Inflammatory macrophage treated with lipopolysaccharide for 4 hours (primary cell): ENCODE data around the gene EGFR.
"Not testable (repeated sequence)": the region's sequence is repeated elsewhere in the genome, so short reads cannot be mapped to it uniquely, and the experiment has no call there.

Source experiments
- DNase-seq: peaks from one replicate; pipeline ENCODE4 v3.0.0-alpha.2; 2020

Gene EGFR

DNA sequence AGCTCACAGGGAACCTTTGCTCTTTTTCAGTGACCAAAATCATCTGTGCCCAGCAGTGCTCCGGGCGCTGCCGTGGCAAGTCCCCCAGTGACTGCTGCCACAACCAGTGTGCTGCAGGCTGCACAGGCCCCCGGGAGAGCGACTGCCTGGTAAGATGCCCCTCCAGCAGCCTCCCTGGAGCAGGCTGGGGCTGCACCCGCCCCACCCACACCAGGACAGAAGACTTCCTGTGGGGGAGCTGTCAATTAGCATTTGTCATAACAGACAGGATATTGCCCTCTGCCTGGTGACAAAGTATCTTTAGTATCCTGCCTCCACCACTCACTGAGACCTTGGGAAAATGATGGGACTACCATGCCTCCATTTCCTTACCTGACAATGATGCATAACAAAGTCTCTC is 133.7 kb downstream of the EGFR start:
- no peak for DNase-seq

DNA sequence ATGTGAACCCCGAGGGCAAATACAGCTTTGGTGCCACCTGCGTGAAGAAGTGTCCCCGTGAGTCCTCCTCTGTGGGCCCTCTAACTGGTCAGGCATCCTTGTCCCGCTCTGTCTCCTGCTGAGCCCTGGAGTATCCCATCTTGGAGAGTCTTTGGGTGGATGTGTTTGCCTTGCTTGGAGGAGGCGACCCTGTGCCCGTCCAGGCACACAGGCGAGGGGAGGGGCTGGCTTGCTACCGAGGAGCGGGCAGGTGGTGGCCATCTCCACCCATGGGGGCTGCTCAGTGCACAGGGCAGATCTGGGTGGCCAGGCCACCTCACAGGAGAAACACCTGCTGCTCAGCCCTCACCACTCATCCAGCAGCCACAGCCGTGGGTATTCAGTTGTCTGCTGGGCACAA is 135.3 kb downstream of the EGFR start:
- no peak for DNase-seq

DNA sequence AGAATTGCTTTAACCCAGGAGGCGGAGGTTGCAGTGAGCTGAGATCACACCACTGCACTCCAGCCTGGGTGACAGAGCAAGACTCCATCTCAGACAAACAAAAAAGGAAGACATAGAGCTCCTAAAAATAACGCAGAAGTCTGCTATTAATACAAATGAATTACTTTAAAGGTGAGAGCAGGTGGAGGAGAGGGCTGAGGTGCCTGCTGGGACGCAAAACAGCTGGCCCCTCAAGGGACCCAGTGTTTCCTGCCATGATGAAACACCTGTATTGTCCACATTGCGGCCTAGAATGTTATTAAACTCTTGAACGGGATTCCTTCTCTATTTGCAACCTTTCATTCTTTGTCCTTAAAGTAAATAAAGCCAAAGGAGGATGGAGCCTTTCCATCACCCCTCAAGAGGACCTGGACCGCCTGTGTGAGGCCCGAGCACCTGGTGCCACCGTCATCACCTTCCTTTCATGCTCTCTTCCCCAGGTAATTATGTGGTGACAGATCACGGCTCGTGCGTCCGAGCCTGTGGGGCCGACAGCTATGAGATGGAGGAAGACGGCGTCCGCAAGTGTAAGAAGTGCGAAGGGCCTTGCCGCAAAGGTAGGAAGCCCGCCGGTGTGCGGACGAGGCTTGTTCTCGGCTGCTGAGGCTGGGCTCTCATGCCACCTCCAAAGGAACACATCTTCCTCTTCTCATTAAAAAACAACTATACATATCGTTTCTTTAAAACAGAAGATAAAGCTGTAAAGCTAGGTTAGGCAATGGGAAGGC is 136.7 kb downstream of the EGFR start:
- no peak for DNase-seq

DNA sequence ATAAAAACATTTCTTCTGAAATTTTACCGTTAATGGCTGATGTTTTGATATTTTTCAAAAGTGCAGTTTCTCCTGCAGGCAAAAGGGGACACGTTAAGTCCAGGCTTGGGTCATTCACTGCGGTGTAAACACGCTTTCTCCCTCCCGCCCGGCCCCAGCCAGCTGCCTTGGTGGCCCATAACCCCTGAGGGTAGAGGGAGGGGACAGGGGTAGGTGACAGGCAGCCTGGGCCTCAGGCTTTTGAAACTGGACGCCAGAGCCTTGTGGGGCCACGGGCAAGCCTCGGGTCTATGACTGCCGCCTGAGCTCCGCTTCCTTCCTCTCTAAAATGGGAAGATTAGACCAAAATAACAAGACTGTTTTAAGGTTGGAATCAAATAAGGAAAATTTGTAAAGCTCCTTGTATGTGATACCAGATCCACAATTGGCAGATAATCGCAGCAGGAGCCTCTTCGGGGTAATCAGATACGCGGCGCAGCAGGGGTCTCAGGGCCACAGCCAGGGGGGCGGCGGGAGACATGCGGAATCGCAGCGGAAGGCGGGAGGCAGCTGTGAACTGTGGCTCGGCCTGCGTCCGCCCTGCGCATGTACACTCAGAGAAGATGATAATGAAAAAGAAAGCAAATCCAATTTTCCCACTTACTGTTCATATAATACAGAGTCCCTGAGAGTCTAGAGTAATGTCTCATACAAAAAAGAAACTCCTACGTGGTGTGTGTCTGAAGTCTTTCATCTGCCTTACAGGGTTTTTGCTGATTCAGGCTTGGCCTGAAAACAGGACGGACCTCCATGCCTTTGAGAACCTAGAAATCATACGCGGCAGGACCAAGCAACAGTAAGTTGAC is 138.3 kb downstream of the EGFR start:
- no peak for DNase-seq

DNA sequence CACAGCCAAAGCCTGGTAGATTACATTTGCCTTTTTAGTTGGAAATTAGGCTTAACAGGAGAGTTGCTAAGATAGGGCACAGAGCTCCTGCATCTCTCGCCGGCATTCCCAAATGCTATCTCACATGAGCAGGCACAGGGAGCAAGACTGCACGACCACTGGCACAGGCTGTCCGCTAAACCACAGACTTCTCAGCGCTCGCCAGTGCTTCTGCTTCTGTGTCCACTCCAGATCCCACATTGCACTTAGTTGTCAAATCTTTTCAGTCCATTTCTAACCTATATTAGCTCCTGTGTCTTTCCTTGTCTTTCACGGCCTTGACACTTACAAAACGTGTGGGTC is 138.9 kb downstream of the EGFR start:
- no peak for DNase-seq

DNA sequence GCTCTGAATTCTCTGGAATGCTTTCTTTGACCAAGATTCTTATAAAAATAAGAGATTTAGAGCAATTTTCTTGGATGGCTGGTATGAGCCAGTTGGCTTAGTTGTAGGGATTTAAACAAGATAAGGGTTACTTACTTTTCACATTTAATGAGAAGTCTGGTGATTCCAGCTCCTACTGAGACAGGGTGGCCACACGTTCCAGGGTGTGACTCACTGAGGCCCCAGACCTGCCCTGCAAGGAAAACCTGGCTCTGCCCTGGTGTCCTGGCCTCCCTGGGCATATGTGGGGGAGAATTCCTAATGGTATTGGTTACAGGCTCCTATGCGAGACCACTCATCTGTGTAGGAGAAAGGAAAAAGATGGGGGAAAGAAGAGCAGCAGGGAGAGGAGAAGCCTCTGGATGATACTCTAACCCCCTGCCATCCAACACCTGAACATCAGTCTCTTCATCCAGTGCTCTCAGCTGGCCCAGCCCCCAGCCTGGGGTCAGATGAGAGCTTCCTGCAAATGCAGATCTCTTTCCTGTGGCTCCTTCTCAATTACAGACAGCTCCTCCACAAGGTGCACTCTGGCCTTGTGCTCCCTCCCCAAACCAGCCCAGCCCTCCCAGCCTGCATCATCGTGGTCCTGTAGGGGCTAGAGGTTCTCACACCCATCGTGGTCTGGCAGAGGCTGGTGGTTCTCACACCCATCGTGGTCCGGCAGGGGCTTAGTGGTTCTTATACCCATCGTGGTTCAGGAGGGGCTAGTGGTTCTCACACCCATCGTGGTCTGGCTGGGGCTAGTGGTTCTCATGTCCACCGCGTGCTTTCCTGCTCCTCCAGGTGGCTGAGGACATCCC is 139.9 kb downstream of the EGFR start:
- DNase-seq: no peak

DNA sequence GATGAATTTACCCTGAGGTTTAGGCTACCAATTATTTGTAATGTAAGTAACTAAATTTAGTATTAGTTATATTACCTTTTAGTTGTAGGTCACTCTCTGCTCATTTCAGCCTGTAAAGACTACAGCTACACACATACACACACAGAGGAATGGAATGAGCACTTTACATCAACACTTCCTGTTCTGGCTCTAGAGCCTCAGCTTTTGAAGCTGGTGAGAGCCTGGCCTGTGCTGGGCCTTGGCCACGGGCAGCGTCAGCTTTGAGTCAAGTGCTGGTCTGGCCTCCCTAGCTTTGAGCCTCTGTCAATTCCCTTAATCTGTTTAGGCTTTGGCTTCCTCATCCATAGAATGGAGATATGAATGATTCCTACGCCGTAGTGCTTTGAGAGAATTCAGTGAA is 141.7 kb downstream of the EGFR start:
- no peak for DNase-seq

DNA sequence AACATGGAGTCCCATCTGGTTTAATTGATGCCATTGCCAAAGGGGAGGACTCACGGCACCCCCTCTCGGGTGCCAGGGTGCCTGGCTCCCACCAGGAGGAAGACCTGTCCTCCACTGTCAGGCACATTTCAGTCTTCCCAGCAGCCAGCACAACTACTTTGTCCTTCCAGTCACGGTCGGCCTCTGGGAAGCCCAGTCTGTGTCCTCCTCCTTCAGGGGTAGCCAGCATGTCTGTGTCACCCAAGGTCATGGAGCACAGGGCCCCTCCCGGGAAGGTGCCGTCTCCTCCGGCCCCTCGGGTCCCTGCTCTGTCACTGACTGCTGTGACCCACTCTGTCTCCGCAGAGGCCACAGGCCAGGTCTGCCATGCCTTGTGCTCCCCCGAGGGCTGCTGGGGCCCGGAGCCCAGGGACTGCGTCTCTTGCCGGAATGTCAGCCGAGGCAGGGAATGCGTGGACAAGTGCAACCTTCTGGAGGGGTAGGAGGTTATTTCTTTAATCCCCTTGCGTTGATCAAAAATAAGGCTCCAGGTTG is 142.4 kb downstream of the EGFR start:
- DNase-seq: no peak

DNA sequence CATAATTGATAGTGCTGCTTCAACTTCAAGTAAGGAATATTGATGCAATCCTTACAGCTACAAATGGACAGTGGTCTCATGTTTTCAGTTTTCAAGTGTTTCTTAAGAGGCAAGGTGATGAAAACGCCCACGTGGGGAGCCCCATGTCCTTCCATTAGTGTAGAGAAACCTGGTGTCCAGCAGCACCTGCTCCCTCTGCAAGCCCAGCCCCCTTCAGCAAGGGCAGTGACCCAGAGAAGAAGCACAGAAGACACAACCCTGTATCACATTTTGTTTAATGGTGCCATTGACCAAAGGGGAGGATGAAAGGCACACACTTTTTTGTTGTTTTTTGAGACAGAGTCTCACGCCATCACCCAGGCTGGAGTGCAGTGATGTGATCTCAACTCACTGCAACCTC is 143.7 kb downstream of the EGFR start:
- DNase-seq: no peak

DNA sequence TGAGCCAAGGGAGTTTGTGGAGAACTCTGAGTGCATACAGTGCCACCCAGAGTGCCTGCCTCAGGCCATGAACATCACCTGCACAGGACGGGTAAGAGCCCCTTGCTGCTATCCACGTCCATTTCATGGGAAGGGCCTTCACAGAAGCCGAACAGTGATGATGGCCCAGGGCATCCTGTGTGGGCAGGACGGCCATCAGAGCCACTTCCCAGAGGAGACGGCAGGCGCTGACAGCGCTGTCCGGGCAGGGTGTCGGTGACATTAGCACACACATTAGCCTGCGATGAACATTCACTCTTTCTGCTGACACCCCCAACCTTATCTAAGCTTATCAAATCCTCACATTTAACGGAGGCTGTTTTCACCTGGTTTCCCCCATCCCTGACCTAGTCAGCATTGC is 144.9 kb downstream of the EGFR start:
- DNase-seq: no peak

DNA sequence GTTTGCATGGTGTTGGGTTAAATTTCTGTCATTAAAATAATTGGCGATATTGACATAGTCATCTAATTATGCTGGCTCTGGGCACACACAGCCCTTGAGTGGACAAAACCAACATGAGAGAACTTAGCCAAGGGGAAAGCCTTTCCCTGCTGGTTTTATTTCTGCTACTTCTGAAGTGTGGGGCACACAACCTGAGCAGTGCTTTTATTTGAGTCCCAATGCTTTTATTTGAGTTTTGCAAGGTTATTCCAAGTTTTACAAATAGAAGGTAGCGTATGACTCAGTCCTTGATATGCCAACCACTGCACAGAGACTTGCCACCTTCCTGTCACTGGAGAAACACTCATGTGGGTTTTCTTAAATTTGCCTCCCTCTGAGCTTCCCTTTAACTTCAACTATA is 145.7 kb downstream of the EGFR start:
- no peak for DNase-seq

DNA sequence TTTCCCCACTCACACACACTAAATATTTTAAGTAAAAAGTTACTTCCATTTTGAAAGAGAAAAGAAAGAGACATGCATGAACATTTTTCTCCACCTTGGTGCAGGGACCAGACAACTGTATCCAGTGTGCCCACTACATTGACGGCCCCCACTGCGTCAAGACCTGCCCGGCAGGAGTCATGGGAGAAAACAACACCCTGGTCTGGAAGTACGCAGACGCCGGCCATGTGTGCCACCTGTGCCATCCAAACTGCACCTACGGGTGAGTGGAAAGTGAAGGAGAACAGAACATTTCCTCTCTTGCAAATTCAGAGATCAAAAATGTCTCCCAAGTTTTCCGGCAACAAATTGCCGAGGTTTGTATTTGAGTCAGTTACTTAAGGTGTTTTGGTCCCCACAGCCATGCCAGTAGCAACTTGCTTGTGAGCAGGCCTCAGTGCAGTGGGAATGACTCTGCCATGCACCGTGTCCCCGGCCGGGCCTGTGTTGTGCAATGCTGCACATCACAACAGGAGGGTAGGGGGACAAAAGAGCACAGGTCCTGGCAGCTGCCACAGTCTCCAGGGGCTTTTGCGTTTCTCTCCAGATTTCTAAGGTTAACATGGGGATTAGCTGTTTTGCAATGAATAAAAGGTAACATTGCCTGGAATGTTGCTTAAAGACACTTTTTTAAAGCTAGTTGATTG is 146.5 kb downstream of the EGFR start:
- DNase-seq: no peak

DNA sequence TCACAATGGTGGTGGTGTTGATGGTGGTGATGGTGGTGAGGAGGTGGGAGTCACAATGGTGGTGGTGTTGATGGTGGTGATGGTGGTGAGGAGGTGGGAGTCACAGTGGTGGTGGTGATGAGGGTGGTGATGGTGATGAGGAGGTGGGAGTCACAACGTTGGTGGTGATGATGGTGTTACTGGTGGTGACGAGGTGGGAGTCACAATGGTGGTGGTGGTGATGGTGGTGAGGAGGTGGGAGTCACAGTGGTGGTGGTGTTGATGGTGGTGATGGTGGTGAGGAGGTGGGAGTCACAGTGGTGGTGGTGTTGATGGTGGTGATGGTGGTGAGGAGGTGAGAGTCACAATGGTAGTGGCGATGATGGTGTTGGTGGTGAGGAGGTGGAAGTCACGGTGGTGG is 148.5 kb downstream of the EGFR start:
- DNase-seq: not testable (repeated sequence)

DNA sequence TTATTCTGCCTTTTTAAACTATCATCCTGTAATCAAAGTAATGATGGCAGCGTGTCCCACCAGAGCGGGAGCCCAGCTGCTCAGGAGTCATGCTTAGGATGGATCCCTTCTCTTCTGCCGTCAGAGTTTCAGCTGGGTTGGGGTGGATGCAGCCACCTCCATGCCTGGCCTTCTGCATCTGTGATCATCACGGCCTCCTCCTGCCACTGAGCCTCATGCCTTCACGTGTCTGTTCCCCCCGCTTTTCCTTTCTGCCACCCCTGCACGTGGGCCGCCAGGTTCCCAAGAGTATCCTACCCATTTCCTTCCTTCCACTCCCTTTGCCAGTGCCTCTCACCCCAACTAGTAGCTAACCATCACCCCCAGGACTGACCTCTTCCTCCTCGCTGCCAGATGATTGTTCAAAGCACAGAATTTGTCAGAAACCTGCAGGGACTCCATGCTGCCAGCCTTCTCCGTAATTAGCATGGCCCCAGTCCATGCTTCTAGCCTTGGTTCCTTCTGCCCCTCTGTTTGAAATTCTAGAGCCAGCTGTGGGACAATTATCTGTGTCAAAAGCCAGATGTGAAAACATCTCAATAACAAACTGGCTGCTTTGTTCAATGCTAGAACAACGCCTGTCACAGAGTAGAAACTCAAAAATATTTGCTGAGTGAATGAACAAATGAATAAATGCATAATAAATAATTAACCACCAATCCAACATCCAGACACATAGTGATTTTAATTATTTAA is 151.7 kb downstream of the EGFR start:
- DNase-seq: no peak

DNA sequence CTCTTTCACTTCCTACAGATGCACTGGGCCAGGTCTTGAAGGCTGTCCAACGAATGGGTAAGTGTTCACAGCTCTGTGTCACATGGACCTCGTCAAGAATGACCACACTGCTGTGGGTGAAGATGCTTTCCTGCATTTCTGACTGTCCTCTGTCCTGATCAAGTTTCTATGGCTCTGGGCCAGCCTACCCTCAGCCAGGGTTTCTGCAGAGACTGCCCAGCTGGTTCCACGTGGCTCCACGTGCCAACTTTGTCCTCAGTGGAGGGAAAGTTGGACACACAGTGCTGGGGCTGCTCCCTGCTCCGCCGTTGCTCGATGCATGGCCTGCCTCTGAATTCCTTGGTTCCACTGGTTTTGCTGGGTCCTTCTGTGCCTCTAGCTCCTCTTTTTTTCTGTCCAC is 152.3 kb downstream of the EGFR start:
- no peak for DNase-seq

DNA sequence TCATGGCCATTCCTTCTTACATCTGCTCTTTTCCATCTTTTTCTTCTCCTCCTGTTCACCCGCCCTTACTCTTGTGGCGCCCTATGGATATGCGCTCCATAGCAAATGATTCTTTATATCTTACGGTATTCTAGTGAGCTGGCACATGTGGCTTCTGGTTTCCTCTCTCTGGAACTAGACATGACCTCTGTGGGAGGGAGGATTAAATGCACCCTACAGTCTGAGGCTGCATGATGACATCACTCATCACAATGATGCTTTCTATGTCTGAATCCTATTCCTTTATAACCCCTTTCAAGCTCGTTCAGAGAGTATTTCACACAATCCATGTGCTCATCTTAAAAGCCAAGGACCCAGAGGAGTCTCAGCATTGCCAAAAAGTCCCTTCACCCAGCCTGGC is 153.3 kb downstream of the EGFR start:
- DNase-seq: no peak

DNA sequence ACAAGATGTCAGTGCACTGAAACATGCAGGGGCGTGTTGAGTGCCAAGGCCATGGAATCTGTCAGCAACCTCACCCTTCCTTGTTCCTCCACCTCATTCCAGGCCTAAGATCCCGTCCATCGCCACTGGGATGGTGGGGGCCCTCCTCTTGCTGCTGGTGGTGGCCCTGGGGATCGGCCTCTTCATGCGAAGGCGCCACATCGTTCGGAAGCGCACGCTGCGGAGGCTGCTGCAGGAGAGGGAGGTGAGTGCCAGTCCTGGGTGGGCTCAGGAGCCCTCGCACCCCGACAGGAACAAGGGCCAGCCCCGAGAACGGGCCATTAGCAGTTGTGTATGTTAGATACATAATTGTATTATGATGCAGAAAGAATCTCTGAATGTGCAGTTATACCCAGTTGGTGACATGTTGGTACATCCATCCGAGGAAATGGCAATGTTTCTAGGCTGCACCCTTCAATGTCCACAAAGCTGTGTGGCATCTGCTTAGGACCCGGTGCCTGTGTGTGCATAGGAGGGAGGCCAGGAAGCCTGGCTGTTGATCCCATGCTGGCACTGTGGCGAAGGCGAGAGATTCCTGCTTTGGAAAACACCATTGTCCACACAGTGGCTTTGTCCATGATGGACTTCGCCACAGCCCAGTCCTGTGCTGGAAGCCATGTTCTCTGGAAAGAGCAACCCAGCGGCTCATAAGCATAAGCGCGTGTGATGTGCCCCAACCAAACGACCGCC is 154.2 kb downstream of the EGFR start:
- DNase-seq: no peak

DNA sequence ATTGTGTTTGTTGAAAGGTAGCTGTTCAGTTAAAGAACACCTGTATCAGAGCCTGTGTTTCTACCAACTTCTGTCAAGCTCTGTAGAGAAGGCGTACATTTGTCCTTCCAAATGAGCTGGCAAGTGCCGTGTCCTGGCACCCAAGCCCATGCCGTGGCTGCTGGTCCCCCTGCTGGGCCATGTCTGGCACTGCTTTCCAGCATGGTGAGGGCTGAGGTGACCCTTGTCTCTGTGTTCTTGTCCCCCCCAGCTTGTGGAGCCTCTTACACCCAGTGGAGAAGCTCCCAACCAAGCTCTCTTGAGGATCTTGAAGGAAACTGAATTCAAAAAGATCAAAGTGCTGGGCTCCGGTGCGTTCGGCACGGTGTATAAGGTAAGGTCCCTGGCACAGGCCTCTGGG is 154.9 kb downstream of the EGFR start:
- no peak for DNase-seq

DNA sequence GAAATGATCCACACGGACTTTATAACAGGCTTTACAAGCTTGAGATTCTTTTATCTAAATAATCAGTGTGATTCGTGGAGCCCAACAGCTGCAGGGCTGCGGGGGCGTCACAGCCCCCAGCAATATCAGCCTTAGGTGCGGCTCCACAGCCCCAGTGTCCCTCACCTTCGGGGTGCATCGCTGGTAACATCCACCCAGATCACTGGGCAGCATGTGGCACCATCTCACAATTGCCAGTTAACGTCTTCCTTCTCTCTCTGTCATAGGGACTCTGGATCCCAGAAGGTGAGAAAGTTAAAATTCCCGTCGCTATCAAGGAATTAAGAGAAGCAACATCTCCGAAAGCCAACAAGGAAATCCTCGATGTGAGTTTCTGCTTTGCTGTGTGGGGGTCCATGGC is 155.6 kb downstream of the EGFR start:
- DNase-seq: no peak

DNA sequence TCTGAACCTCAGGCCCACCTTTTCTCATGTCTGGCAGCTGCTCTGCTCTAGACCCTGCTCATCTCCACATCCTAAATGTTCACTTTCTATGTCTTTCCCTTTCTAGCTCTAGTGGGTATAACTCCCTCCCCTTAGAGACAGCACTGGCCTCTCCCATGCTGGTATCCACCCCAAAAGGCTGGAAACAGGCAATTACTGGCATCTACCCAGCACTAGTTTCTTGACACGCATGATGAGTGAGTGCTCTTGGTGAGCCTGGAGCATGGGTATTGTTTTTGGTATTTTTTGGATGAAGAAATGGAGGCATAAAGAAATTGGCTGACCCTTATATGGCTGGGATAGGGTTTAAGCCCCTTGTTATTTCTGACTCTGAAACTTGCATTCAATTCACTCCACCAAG is 156.0 kb downstream of the EGFR start:
- no peak for DNase-seq

DNA sequence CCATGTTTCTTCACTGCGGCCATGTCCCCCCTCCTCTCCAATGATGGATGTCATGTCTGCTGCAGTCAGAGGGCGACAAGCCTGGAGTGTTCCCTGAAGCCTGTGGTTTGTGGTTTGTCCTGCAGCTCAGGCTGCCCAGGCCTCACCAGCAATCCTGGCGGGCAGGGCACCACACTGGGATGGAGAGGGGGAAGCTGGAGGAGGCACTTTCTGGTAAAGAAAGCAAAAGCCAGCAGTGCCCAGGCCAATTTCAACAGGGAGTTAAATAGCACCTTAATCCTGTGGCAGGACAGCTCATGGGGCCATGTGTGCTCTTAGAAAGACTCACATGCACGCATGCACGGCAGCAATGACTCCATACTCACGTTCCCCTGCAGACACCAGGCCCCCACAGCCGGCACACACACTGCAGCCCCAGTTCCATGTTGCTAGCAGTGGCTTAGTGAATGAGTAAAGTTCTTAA is 158.3 kb downstream of the EGFR start:
- DNase-seq: no peak
